T follicular helper cell (primary cell): ENCODE results near the gene DCN.
"Not testable (repeated sequence)": the region's sequence is repeated elsewhere in the genome, so short reads cannot be mapped to it uniquely, and the experiment has no call there.

ENCODE experiments used
- DNase-seq: peaks from one replicate; pipeline ENCODE4 v3.0.0-alpha.2; 2020; ENCODE audit warnings: low read depth
- total RNA-seq, 2 experiments: gene quantifications; one replicate each; lab custom pipeline; 2026; lab: John Stamatoyannopoulos, UW

Gene DCN, protein sequence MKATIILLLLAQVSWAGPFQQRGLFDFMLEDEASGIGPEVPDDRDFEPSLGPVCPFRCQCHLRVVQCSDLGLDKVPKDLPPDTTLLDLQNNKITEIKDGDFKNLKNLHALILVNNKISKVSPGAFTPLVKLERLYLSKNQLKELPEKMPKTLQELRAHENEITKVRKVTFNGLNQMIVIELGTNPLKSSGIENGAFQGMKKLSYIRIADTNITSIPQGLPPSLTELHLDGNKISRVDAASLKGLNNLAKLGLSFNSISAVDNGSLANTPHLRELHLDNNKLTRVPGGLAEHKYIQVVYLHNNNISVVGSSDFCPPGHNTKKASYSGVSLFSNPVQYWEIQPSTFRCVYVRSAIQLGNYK
- total RNA-seq = 0.04 to 0.12 reads per million in 2 experiments

DNA sequence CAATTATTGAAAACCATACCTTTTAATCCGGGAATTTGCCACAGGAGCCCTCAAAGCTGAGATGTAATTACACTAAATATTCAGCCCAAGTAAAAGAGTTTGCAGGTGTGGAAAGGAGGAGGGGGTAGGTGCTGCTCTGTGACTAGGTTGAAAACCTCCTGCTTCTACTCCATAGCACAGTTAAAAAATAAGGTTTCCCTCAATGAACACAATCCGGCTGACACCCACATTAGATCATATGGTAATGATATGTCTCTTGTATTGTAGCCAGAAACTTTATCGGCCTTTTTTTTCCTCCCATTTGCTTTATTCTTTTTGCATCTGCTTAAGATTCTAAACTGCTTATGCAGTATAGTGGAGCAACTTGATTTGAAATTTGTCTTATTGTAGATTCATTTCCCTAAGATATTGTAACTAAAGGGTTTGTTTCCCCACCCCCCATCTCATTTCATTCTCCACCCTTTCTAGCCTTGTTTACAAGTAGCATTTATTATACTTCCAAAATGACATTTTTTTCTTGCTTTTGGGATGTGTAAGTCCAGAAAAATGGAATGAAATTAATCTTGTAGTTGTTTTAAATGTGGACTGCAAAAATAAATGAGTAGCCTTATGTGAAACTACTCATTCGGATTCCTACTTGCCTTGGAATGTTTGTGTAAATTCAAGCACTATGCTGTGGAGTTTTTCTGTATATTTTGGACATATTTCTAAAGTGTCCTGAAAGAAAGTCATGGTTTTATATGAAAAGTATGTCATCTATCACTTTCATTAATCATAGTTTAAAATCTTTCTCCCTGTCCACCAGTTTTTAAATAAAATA, at the start of gene DCN:
TSS of gene DCN (minus strand) at position 182 of the 820 bp plus-strand sequence. CDS start 4,265 bp downstream, outside the sequence.
- DNase-seq = no peak

GRCh38 chr12:91230841-91231240, 48.2 kb upstream of the DCN start:
- DNase-seq = no peak

GRCh38 chr12:91226951-91227350, 44.3 kb upstream of the DCN start:
- no peak for DNase-seq

- no peak for DNase-seq
Observed at GRCh38 chr12:91225316-91225715, 42.7 kb upstream of the DCN start.

- no peak for DNase-seq
Observed at GRCh38 chr12:91224401-91224800, 41.8 kb upstream of the DCN start.

GRCh38 chr12:91222746-91223145, 40.1 kb upstream of the DCN start:
- DNase-seq = no peak

DNA sequence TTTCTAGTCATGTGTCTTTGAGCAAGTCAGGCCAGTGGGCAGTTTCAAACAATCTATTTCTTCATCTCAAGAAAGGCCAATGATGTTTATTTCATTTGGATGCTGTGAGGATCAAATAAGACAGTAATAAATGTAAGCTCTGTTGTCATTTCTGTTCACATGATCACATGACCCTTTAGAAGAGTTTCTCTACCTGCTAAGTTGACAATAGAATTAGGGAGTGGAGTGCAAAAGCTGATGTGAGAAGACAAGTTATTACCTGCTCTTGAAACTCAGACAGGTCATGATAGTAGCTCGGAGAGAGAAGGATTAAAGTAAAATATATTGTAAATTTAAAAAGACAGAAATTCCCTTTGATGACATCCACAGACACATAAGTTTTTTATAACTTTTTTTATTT, 37.3 kb upstream of the DCN start:
- DNase-seq = no peak

GRCh38 chr12:91219511-91219910, 36.9 kb upstream of the DCN start:
- DNase-seq = no peak

DNA sequence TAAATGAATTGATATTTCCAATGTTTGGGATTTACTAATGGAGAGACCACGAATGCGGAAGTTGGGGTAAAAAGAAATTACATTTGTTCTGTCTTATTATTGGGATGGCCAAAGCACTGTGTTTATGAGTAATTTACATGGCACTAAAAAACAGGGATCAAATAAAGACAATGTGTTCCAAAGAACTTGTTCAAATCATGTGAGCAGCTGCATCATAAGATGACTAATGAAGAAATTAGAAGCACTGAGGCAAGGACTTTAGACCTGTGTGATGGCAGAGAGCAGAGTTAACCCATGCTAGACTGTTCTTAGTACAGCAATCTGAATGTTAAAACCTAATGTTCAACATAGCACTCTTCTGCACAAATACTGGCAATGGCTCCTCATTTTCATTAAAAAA, 34.3 kb upstream of the DCN start:
- DNase-seq = no peak

DNA sequence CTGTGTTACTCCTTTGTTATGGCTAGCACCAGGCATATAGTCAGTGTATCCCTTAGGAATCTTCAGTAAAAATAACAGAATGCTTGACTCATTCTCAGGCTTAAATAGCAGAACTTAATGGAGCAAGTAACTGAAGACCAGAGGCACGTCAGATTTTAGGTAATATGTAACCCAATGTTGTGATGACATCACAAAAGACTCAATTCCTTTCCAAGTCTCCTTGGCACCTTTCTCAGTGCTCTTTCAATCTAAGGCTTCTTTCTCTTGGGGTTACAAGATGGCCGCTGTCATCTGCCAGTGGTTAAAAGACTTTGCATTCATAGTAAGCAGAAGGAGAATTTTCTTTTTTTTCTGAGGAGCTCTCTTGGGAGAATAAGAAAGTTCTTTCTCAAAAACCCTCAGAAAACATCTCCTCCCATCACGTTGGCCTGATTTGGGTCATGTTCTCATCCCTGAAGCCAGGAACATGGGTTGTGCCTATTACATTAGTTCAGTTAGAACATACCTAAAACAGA, 33.4 kb upstream of the DCN start:
- no peak for DNase-seq

DNA sequence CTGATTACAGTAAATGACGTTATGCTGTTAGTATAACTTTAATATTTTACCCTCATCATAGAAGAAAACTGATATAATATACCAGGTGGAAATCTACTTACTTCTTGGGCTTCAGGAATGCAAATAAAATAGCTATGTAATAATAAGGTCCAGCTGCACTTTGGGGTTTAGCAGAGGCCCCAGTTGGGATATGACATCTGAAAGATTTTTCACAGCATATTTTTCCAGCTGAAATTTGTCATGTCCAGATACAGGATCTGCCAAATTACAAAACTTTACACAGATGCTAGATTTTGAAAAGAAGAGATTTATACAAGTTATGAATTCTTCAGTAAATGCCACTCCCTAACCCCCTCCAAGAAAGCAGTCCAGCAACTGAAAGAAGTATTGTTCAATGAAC, 29.2 kb upstream of the DCN start:
- DNase-seq = no peak

GRCh38 chr12:91210618-91211017, 28.0 kb upstream of the DCN start:
- DNase-seq = no peak

- no peak for DNase-seq
Observed at GRCh38 chr12:91210144-91210543, 27.5 kb upstream of the DCN start.

GRCh38 chr12:91207301-91207700, 24.7 kb upstream of the DCN start:
- not testable (repeated sequence) for DNase-seq

DNA sequence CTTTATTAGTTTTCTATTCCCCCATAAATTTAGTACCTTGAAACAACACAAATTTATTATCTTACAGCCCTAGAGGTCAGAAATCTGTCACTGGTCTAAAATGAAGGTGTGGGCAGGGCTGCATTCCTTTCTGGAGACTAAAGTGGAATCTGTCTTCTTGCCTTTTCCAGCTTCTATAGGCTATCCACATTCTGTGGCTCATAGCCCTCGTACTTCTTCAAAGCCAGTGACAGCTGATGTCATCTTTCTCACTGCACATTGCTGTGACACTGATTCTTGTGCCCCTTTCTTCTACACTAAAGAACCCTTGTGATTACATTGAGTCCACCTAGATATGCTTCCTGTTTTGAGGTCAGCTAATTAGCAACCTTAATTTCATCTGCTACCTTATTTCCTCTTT, 23.2 kb upstream of the DCN start:
- no peak for DNase-seq

- no peak for DNase-seq
Observed at GRCh38 chr12:91204421-91204820, 21.8 kb upstream of the DCN start.

- no peak for DNase-seq
Observed at GRCh38 chr12:91203610-91204009, 21.0 kb upstream of the DCN start.

GRCh38 chr12:91202390-91202789, 19.8 kb upstream of the DCN start:
- DNase-seq = no peak

DNA sequence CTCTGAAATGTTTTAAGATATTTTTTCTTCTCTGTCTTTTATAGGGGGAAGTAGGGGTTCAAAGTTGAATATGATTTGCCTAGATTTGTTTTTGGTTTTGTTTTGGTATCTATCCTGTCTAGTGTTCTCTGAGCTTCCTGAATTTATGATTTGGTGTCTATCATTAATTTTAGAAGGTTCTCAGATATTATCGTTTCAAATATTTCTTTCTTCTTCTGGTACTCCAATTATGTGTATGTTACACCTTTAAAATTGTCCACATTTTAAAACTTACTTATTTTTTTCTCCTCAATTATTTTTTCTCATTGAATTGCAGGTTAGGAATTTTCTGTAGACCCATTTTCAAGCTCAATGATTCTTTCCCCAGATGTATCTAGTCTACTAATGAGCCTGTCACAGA, 13.8 kb upstream of the DCN start:
- DNase-seq = no peak

- DNase-seq = no peak
Observed at GRCh38 chr12:91194500-91194899, 11.9 kb upstream of the DCN start.

- DNase-seq = no peak
Observed at GRCh38 chr12:91191513-91192111, 9.0 kb upstream of the DCN start.

DNA sequence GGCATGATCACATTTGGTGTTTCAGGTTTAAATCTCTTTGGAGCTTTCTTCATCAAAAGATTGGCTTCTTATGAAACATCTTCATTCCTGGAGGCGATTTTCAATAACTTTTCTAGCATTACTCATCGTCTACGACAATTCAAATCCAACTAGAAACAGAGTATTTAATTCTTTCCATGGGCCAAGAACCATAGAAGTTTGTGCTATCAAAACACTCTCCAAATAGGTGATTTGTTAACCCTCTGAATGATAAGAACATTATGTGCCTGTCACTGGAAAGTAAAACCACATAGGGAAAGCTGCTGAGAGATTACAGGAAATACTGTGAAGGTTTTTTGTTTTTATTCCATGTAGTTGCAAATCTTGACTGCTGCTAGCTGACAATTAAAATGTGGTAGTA, 6.9 kb upstream of the DCN start:
- no peak for DNase-seq

DNA sequence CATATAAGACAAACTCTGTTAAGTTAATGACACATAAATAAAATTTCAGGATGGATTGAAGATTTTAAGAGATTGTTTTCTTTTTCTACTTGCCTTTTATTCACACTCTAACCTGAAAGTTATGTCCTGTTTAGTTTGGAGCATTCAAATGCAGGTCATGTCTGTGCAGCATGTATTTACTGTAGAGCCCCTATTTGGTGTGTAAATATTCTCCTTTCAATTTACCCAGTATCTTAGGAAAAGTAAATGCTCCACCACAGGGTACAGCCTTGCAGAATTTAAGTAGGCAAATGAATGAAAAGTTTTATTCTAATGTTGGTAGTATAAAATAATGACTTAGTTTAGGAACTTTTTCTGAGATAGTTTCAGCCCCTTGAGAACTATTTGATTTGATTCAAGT, 6.2 kb upstream of the DCN start:
- no peak for DNase-seq
